A375 (cell line): ENCODE measurements around the gene NES. TPM values are rescaled to one million over a fixed set of nuclear protein-coding genes. Genes with fewer than 3 reads are reported as not detected.

Source experiments
- total RNA-seq: library from RNA; depleted of rRNA; stranded (reverse); fragments of >200 nt; shearing (Covaris generic); gene quantifications from 2 replicates; pipeline ENCODE4 v1.2.3, GENCODE V29; 2014; rRNA removed

The NES gene, protein sequence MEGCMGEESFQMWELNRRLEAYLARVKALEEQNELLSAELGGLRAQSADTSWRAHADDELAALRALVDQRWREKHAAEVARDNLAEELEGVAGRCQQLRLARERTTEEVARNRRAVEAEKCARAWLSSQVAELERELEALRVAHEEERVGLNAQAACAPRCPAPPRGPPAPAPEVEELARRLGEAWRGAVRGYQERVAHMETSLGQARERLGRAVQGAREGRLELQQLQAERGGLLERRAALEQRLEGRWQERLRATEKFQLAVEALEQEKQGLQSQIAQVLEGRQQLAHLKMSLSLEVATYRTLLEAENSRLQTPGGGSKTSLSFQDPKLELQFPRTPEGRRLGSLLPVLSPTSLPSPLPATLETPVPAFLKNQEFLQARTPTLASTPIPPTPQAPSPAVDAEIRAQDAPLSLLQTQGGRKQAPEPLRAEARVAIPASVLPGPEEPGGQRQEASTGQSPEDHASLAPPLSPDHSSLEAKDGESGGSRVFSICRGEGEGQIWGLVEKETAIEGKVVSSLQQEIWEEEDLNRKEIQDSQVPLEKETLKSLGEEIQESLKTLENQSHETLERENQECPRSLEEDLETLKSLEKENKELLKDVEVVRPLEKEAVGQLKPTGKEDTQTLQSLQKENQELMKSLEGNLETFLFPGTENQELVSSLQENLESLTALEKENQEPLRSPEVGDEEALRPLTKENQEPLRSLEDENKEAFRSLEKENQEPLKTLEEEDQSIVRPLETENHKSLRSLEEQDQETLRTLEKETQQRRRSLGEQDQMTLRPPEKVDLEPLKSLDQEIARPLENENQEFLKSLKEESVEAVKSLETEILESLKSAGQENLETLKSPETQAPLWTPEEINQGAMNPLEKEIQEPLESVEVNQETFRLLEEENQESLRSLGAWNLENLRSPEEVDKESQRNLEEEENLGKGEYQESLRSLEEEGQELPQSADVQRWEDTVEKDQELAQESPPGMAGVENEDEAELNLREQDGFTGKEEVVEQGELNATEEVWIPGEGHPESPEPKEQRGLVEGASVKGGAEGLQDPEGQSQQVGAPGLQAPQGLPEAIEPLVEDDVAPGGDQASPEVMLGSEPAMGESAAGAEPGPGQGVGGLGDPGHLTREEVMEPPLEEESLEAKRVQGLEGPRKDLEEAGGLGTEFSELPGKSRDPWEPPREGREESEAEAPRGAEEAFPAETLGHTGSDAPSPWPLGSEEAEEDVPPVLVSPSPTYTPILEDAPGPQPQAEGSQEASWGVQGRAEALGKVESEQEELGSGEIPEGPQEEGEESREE (N-terminal part only)
- 47.5 and 50.1 TPM in 2 replicates for total RNA-seq

GRCh38 chr1:156676820-156677615 lies at the start of gene NES:
Gene NES, minus strand, starts transcription at chr1:156677407. Its CDS starts 143 bp downstream, at chr1:156677264.

DNA sequence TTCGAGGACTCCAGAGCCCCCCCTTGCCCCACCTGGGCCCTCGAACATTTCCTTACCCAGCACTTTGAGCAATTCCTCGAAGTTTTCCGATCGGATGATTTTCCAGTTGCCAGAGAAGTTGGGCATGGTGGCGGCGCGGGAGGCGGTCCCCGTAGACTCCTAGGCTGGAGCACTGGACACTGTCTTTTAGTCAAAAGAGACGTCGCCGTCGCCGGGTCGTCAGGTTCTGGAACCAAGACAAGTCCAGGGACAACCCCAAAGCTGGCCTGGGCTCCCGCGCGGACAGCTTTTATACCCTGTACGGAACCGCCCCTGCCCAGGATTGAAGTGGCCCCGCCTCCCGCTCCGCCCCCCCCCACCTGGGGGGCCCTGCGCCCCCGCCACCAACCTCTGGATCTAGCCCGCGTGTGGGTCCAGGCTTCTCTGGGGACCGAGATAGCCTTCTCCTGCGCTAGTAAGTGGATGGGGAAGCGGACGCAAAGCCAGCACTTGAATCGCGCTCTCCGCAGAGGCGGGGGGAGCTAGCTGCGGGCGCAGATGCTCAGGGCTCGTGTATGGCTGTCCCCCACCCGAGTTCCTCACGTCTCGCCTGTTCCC lies 28.2 kb upstream of the NES start, which contains the start of gene CRABP2:
CRABP2 (minus strand) TSS at position 263 of the 597 bp plus-strand sequence; CDS start at position 126, 137 bp downstream.

GRCh38 chr1:156641761-156642264 lies 35.4 kb downstream of the NES start, which contains the start of gene BCAN:
Gene BCAN, plus strand, starts transcription at chr1:156642117. Its CDS starts 3,938 bp downstream, at chr1:156646055.

GRCh38 chr1:156618853-156619581 lies 58.2 kb downstream of the NES start, which contains the start of gene HAPLN2:
Gene HAPLN2, plus strand, starts transcription at chr1:156619415. Its CDS starts 4,076 bp downstream, at chr1:156623491.

Other genes starting within 250 kb of the NES start
- 23.1 and 26.2 TPM in 2 replicates for gene MEF2D, start 176.6 kb downstream of the NES start, total RNA-seq
- gene IQGAP3, start 104.8 kb downstream of the NES start, total RNA-seq: 99.3 and 101 TPM in 2 replicates
- gene TTC24, start 97.7 kb downstream of the NES start, total RNA-seq: not detected in 2 replicates
- 215 and 218 TPM in 2 replicates for gene NAXE, start 85.6 kb downstream of the NES start, total RNA-seq
- gene GPATCH4, start 75.9 kb downstream of the NES start, total RNA-seq: 101 and 103 TPM in 2 replicates
- gene HAPLN2, start 58.0 kb downstream of the NES start, total RNA-seq: not detected in 2 replicates
- not detected in 2 replicates for gene BCAN, start 35.3 kb downstream of the NES start, total RNA-seq
- gene CRABP2, start 28.2 kb upstream of the NES start, total RNA-seq: 1.8 and 2.6 TPM in 2 replicates
- 28.6 and 47.5 TPM in 2 replicates for gene METTL25B, start 51.1 kb upstream of the NES start, total RNA-seq
- gene ISG20L2, start 51.4 kb upstream of the NES start, total RNA-seq: 44.0 and 46.3 TPM in 2 replicates
- gene MRPL24, start 63.7 kb upstream of the NES start, total RNA-seq: 263 and 271 TPM in 2 replicates
- 661 and 664 TPM in 2 replicates for gene HDGF, start 74.3 kb upstream of the NES start, total RNA-seq
- gene PRCC, start 90.1 kb upstream of the NES start, total RNA-seq: 71.5 and 86.6 TPM in 2 replicates
- 1.0 and 1.8 TPM in 2 replicates for gene SH2D2A, start 139.4 kb upstream of the NES start, total RNA-seq
- gene INSRR, start 181.7 kb upstream of the NES start, total RNA-seq: 0.05 TPM in 1 of 2 replicates, not detected in the other
- 0.91 and 1.1 TPM in 2 replicates for gene NTRK1, start 183.5 kb upstream of the NES start, total RNA-seq
- gene PEAR1, start 216.3 kb upstream of the NES start, total RNA-seq: 0.49 and 1.7 TPM in 2 replicates
- gene LRRC71, start 243.2 kb upstream of the NES start, total RNA-seq: not detected in 2 replicates